Measurements from ENCODE around the gene GPX4. TPM values are rescaled to one million over a fixed set of nuclear protein-coding genes. Genes with fewer than 3 reads are reported as not detected.

The GPX4 gene
- total and polyA plus RNA-seq, 12 donors: 244 to 487 (median 316) TPM

DNA sequence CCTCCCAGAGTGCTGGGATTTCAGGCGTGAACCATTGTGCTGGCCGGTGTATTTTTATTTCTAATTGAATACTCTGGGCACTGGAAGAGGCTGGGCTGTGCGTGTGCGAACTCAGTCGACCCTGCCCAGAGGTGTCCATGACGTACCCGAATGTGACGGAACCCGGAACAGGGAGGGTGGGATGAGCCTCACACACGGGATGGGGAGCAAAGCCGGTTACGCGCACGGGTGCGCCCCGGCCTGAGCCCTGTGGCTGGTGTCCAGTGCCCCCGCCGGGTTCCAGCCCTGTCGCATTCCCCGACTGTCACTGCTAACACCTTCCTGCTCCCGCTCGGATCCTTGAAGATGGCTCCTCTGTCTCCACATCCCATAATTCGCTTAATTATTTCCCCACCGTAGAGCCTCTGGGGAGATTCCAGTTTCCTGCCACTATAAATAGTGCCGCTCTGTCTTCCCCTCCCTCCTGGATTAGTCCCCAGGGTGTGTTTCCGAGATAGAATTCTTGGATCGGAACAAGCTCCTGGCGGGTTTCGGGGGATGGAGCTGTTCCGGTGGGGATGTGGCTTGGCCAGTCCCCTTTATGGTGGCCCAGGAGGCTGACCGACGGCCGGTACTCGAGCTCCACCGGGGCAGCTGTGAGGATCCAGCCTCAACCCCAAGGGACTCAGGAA lies 48.3 kb downstream of the GPX4 start:
- peak overlapping the region in 8 of 10 donors; percentile 4 to 37 (median 27) for H3K4me3 ChIP-seq
- H3K36me3 ChIP-seq: peaks cover 0 to 63% (median 0%) of the 10 kb centered on the region in 9 donors
- H3K27me3 ChIP-seq: no peaks in the 10 kb centered on the region
- H3K27ac ChIP-seq: peak overlapping the region; percentile 4 to 93 (median 76)
- WGBS, 2 donors: 43 to 48% methylated on average over 35 of the region's 35 CpGs
- TF ChIP-seq, protein P1, sequence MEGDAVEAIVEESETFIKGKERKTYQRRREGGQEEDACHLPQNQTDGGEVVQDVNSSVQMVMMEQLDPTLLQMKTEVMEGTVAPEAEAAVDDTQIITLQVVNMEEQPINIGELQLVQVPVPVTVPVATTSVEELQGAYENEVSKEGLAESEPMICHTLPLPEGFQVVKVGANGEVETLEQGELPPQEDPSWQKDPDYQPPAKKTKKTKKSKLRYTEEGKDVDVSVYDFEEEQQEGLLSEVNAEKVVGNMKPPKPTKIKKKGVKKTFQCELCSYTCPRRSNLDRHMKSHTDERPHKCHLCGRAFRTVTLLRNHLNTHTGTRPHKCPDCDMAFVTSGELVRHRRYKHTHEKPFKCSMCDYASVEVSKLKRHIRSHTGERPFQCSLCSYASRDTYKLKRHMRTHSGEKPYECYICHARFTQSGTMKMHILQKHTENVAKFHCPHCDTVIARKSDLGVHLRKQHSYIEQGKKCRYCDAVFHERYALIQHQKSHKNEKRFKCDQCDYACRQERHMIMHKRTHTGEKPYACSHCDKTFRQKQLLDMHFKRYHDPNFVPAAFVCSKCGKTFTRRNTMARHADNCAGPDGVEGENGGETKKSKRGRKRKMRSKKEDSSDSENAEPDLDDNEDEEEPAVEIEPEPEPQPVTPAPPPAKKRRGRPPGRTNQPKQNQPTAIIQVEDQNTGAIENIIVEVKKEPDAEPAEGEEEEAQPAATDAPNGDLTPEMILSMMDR (IDR thresholded peaks at IDR 0.05): no peak
- ATAC-seq: peak; percentile 53 to 82 (median 68)
- intact Hi-C loops (cut with DNase I): loop anchor here in 1 of 10 donors (2.0 kb wide), 1 partner anchor 19 kb away; no protein-coding TSS in a partner anchor
- peak; percentile 61 to 84 for DNase-seq
- H3K9me3 ChIP-seq: no peaks in the 10 kb centered on the region
- H3K4me1 ChIP-seq: peaks cover 29 to 68% (median 60%) of the 10 kb centered on the region in 9 donors

DNA sequence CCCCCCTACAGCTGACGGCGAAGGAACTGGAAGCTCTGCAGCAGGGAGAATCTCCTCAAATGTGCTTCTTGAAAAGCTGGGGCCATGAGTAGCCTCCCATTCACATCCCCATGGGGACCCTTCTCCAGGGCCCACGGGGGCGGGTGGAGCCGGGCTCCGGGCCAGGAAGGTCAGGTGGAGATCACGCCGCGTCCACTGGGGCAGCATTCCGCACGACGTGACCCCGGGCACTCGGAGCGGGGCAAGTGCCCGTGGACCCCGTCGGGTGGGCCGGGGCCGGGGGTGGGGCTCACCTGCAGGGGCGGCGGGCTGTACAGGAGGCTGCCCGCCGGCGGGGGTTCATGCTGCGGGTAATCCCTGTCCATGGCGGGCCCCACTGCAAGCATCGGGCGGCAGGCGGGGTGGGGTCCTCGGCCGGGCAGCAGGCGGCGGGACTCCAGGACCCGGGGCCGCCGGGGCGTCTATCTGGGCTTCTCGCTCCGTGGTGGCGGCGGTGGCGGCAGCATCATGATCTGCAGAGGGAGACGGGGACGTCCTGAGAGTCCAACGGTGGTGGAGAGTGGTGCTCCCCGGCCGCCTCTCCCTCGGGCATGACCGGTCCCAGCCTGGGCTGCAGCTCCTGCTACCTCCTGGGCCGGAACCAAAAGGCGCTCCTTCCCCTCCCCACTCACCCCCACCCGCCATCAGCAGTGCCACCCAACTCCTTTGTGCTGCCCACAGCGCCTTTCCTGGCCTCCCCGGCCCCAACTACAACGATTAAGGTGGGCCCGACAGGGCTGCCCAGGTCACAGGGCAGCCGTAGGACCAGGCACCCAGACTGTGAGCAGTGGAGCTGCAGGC lies 50.3 kb downstream of the GPX4 start:
- Histone ChIP-seq H3K4me3 (peak overlapping the region in 5 of 10 donors; percentile 23 to 54 (median 34)), H3K27me3 (no peaks in the 10 kb centered on the region), H3K27ac (peak overlapping the region in 9 of 10 donors; percentile 68 to 93 (median 77)), H3K36me3 (peaks cover 0 to 59% (median 0%) of the 10 kb centered on the region in 9 donors), H3K9me3 (no peaks in the 10 kb centered on the region), H3K4me1 (peaks cover 29 to 68% (median 60%) of the 10 kb centered on the region in 9 donors)
- TF ChIP-seq, protein P1 (IDR thresholded peaks at IDR 0.05): no peak
- ATAC-seq (no peak), DNase-seq (no peak)
- WGBS, 2 donors: 88 to 89% methylated on average over 54 to 58 of the region's 58 CpGs
- intact Hi-C loops (cut with DNase I): no loop called here

DNA sequence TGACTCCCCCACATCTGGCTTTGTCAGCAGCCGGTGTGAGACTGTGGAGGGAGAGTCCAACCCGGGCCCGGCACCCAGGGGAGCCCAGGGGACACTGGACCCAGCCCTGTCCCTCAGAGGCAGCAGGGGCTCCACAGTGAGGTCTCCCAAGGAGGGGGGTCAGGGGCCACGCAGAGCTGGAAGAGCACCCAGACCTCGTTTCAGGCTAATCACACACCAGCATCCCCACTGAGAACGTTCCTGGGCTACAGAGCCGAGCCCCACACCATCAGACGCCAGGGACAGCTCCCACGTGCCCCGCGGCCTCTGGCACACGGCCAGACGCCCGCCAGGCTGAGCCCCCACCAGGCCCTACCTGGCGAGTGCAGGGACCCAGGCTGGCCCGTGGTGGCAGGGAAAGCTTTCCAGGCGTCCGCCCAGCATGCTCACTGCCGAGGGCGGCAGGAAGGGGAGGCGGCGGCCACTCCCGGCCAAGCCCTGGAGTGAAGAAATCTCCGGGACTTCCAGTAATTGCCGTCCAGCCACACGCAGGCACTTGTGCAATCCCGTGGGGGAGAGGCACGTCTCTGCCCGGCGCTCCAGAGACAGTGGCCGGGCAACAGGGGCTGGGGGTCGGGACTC lies 51.0 kb downstream of the GPX4 start:
- intact Hi-C loops (cut with DNase I): no loop called here
- peak; percentile 82 to 85 for DNase-seq
- TF ChIP-seq, protein P1 (IDR thresholded peaks at IDR 0.05): peak in 2 of 9 donors; percentile 4 to 23
- ATAC-seq: peak; percentile 66 to 83 (median 81)
- H3K27ac ChIP-seq: peak overlapping the region in 9 of 10 donors; percentile 68 to 93 (median 77)
- no peaks in the 10 kb centered on the region for H3K9me3 ChIP-seq
- H3K36me3 ChIP-seq: peaks cover 0 to 52% (median 0%) of the 10 kb centered on the region in 9 donors
- no peaks in the 10 kb centered on the region for H3K27me3 ChIP-seq
- 16 to 20% methylated on average over 32 of the region's 32 CpGs for WGBS, 2 donors
- H3K4me1 ChIP-seq: peaks cover 29 to 66% (median 60%) of the 10 kb centered on the region in 9 donors
- H3K4me3 ChIP-seq: peak overlapping the region in 7 of 10 donors; percentile 8 to 54 (median 31)

All from heart right ventricle (tissue), 16 donors.